HFFc6 (cell line): ENCODE results near the gene TAAR2. TPM values are rescaled to one million over a fixed set of nuclear protein-coding genes. Genes with fewer than 3 reads are reported as not detected.
"Not testable (repeated sequence)": the region's sequence is repeated elsewhere in the genome, so short reads cannot be mapped to it uniquely, and the experiment has no call there.

Source experiments
- DNase-seq: peaks from one replicate; pipeline ENCODE4 v3.0.0-alpha.2; 2018
- H3K27ac Mint-ChIP-seq: 2 replicates; pipeline ENCODE4 v1.8.0; 2020; ENCODE audit warnings: mild to moderate bottlenecking, mixed read lengths
- H3K27me3 Mint-ChIP-seq: 2 replicates; pipeline ENCODE4 v1.8.0; 2021; ENCODE audit warnings: mild to moderate bottlenecking, moderate library complexity, mixed read lengths; ENCODE audit not compliant: insufficient read depth
- H3K36me3 Mint-ChIP-seq: 2 replicates; pipeline ENCODE4 v1.8.0; 2021; ENCODE audit warnings: low read depth, mixed read lengths
- H3K4me1 Mint-ChIP-seq: 2 replicates; pipeline ENCODE4 v1.8.0; 2020; ENCODE audit warnings: low read depth, mixed read lengths
- H3K4me3 Mint-ChIP-seq: 2 replicates; pipeline ENCODE4 v1.8.0; 2020; ENCODE audit warnings: mild to moderate bottlenecking, moderate library complexity, mixed read lengths
- H3K9me3 Mint-ChIP-seq: 2 replicates; pipeline ENCODE4 v1.8.0; 2020; ENCODE audit warnings: mild to moderate bottlenecking, mixed read lengths
- total RNA-seq, 6 experiments: library from RNA; stranded (reverse); fragmentation: NEBNext Ultra II Directional; extraction: Animal tissue kit (Norgen Biotek cat#: 25700); gene quantifications; 2 replicates in 1 of 6; 3 replicates in 5 of 6; pipeline ENCODE4 v1.2.3, GENCODE V29; 2021
- TF ChIP-seq, protein P1 (sequence below): fragments of 200-600 bp; sonication (generic); IDR thresholded peaks from 2 replicates; pipeline ENCODE4 v1.5.0; 2021; ENCODE audit warnings: antibody characterized with exemption, mild to moderate bottlenecking

Gene TAAR2
- total RNA-seq, 6 experiments from 2014 or later: not detected

DNA sequence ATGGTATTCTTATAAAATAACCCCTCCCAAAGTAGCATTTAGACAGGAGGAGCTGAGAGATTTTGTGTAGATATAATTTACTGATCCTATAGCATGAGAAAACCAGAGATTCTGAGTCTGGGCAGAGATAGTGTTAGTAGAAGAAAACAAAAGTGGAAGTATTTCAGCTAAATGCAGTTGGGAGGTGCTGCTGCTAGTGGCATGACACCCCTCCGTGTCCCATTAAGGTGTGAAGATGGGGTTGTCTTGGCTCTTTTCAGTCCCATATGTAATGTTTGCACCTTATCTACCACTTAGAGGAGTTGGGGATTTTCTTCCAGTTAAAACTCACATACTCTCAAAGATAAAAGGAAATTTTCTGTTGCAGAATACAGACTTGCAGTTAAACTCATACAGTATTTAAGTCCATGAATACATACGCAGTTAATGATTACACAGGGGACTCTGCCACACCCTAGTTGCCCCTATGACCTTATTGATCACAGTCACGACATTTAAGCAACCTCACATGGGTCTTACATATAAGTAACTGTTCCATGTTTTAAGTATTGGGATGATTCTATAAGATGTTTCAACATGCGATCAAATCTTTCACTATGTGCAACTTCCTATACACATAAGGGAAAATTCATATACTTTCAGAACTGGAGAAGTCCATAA, 11.5 kb downstream of the TAAR2 start:
- Mint-ChIP-seq H3K4me3 (no peak overlapping the region), H3K4me1 (no peaks in the 10 kb centered on the region), H3K36me3 (no peaks in the 10 kb centered on the region), H3K27me3 (peaks cover 19% of the 10 kb centered on the region; the same call in 1 of the 2 replicates), H3K27ac (no peak overlapping the region), H3K9me3 (no peaks in the 10 kb centered on the region)
- no peak for DNase-seq
- TF ChIP-seq, protein P1, sequence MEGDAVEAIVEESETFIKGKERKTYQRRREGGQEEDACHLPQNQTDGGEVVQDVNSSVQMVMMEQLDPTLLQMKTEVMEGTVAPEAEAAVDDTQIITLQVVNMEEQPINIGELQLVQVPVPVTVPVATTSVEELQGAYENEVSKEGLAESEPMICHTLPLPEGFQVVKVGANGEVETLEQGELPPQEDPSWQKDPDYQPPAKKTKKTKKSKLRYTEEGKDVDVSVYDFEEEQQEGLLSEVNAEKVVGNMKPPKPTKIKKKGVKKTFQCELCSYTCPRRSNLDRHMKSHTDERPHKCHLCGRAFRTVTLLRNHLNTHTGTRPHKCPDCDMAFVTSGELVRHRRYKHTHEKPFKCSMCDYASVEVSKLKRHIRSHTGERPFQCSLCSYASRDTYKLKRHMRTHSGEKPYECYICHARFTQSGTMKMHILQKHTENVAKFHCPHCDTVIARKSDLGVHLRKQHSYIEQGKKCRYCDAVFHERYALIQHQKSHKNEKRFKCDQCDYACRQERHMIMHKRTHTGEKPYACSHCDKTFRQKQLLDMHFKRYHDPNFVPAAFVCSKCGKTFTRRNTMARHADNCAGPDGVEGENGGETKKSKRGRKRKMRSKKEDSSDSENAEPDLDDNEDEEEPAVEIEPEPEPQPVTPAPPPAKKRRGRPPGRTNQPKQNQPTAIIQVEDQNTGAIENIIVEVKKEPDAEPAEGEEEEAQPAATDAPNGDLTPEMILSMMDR: no peak

DNA sequence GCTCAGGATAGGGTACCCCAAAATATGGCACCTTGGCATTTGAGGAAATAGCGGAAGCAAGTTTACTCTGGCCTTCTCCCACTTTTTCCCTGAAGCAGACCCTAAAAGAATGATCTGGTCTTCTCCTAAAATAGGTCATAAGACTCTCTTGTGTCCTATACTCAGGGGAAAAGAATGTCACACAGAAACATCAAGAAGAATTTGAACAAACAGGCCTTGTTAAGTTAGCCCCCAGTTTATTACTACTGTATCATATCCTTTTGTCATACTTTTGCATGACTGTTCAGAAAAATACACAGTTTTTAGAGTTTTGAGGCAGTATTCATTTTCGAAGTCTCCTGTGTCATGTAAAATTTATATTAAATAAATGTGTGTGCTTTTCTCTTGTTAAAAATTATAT, 12.5 kb downstream of the TAAR2 start:
- TF ChIP-seq, protein P1: no peak
- no peaks in the 10 kb centered on the region for H3K4me1 Mint-ChIP-seq
- no peak for DNase-seq
- H3K27me3 Mint-ChIP-seq: peaks cover 16% of the 10 kb centered on the region; the same call in 1 of the 2 replicates
- H3K36me3 Mint-ChIP-seq: no peaks in the 10 kb centered on the region
- H3K9me3 Mint-ChIP-seq: no peaks in the 10 kb centered on the region
- no peak overlapping the region for H3K27ac Mint-ChIP-seq
- H3K4me3 Mint-ChIP-seq: no peak overlapping the region

DNA sequence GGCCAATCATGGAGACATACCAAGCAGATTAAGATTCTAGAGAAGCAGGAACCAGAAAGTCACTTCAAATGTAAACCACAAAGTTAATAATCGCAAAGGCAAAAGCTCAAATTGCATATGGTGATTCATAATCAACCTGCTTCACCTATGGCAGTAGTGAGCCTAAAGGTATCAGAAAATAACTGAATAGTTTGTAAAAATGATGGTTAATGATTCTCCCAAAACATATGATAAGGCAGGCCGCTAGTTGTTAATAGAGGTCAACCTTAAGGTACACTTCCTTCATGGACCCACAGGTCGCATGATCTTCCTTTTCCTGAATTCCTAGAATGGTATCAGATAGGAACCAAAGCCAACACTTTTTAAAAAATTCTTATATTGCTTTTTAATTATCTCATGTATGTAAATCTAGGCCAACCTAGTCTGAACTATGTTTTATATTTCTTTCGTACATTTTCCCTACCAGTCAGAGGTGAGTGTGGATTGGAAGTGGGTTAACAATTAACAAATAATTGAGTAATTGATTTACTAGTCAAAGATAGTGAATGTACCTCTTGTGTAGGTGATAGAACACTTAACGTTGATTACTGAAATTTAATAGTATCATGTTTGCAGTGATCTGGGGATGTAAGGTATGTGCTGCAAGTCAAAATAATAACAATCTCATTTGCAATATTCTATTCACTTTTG, 16.4 kb downstream of the TAAR2 start:
- TF ChIP-seq, protein P1: no peak
- H3K27me3 Mint-ChIP-seq: peaks cover 14% of the 10 kb centered on the region; the same call in 1 of the 2 replicates
- no peak overlapping the region for H3K4me3 Mint-ChIP-seq

DNA sequence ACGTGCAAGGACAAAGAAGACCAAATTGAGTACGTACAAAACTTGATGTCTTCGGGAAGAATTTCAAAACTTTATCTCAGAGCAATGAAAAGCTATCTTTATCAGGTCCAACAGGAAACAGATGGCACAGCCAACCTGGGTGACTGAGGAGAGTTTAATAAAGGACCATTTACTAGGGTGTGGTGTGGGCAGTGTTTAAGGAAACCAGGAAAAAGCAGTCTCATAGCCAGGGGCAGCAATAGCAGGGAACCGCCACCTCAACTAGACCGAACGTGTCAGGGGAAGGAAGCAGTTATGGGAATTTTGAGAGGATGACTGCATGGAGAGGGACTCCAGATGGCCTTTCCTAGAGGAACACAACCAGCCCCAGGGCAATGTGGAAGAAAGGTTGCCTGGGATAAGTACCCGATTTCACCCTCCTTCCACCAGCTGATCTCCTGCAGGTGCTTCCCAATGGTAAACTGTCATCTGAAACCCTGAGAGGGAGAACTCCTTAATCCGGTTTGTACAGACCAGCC, 19.4 kb downstream of the TAAR2 start:
- Mint-ChIP-seq H3K27ac (no peak overlapping the region), H3K9me3 (no peaks in the 10 kb centered on the region), H3K27me3 (peaks cover 12% of the 10 kb centered on the region; the same call in 1 of the 2 replicates), H3K4me3 (no peak overlapping the region), H3K4me1 (no peaks in the 10 kb centered on the region), H3K36me3 (no peaks in the 10 kb centered on the region)
- DNase-seq: no peak
- TF ChIP-seq, protein P1: no peak

More for the DNA sequence above, 16.4 kb downstream of the TAAR2 start:
- Mint-ChIP-seq H3K9me3 (no peaks in the 10 kb centered on the region), H3K27ac (no peak overlapping the region), H3K4me1 (no peaks in the 10 kb centered on the region), H3K36me3 (no peaks in the 10 kb centered on the region)
- DNase-seq: no peak

DNA sequence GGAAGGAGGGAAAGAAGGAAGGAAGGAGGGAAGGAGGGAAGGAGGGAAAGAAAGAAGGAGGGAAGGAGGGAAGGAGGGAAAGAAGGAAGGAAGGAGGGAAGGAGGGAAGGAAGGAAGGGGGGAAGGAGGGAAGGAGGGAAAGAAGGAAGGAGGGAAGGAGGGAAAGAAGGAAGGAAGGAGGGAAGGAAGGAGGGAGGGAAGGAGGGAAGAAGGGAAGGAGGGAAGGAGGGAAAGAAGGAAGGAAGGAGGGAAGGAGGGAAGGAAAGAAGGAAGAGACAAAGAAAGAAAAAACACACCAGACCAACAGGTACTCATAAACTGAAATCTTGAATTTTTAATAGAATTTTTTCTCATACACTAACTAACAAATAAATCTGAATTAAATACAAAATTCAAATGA, 23.2 kb downstream of the TAAR2 start:
- not testable (repeated sequence) for H3K27me3 Mint-ChIP-seq, H3K27ac Mint-ChIP-seq, DNase-seq, H3K4me1 Mint-ChIP-seq, H3K4me3 Mint-ChIP-seq, H3K36me3 Mint-ChIP-seq, H3K9me3 Mint-ChIP-seq

DNA sequence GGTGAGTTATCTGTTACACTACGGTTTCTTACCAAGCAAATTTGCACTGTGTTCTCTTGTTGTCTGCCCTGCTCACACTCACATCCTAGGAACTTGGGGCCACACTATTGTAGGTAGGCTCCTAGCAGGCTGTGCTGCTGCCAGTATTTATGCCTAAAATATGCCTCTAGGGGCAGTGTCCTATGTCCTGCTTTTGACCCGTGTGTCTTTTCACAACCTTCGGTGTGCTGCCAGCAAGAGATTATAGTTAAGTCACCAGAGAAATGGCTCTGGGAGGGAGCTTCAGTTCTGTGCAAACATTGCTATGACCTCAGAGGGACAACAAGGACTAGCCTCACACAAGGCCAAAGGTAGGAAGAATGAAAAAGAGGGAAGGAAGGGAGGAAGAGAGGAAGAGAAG, 25.6 kb downstream of the TAAR2 start:
- Mint-ChIP-seq H3K27me3 (peaks cover 8% of the 10 kb centered on the region), H3K4me3 (no peak overlapping the region)

More for the DNA sequence above, 25.6 kb downstream of the TAAR2 start:
- Mint-ChIP-seq H3K27ac (no peak overlapping the region), H3K36me3 (no peaks in the 10 kb centered on the region), H3K4me1 (no peaks in the 10 kb centered on the region), H3K9me3 (no peaks in the 10 kb centered on the region)
- no peak for DNase-seq
- TF ChIP-seq, protein P1: peak; percentile 51
